ENCODE results near the gene CLASP1.

GRCh38 chr2:121603185-121603584, 46.1 kb downstream of the CLASP1 start:
- TF ChIP-seq, protein P1, sequence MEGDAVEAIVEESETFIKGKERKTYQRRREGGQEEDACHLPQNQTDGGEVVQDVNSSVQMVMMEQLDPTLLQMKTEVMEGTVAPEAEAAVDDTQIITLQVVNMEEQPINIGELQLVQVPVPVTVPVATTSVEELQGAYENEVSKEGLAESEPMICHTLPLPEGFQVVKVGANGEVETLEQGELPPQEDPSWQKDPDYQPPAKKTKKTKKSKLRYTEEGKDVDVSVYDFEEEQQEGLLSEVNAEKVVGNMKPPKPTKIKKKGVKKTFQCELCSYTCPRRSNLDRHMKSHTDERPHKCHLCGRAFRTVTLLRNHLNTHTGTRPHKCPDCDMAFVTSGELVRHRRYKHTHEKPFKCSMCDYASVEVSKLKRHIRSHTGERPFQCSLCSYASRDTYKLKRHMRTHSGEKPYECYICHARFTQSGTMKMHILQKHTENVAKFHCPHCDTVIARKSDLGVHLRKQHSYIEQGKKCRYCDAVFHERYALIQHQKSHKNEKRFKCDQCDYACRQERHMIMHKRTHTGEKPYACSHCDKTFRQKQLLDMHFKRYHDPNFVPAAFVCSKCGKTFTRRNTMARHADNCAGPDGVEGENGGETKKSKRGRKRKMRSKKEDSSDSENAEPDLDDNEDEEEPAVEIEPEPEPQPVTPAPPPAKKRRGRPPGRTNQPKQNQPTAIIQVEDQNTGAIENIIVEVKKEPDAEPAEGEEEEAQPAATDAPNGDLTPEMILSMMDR (conservative IDR thresholded peaks at IDR 0.05; ENCODE audit: low read length) = no peak
- TF ChIP-seq EZH2phosphoT487 (IDR thresholded peaks at IDR 0.05; ENCODE audit: borderline replicate concordance, low read depth, low read length) = no peak
